GM18502 (cell line): Measurements from ENCODE around the gene ASB4.

Source experiments
- ATAC-seq: cut with Tn5 transposase; IDR thresholded peaks from one replicate; pipeline ENCODE4 v1.9.1; 2021; ENCODE audit warnings: mild to moderate bottlenecking; ENCODE audit not compliant: unreplicated experiment, poor library complexity

Gene ASB4

DNA sequence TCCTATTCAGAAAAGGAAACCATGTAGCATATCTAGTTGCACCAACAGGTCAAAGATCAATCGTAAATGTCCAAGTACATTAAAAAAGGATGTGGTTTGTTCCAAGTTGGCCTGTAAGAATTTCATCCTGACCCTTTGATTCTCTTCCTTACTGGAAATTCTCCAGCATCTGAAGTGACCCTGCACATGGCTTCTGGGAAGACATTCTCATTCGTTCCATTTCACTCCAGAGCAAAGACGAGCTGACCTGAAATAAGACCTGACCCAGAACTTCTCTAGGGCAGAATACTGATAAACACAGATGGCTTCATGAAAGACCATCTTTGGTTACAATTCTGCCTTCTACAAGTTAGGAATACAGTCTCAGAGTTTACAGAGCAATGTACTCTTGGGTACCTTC, 39.8 kb downstream of the ASB4 start:
- no peak for ATAC-seq

DNA sequence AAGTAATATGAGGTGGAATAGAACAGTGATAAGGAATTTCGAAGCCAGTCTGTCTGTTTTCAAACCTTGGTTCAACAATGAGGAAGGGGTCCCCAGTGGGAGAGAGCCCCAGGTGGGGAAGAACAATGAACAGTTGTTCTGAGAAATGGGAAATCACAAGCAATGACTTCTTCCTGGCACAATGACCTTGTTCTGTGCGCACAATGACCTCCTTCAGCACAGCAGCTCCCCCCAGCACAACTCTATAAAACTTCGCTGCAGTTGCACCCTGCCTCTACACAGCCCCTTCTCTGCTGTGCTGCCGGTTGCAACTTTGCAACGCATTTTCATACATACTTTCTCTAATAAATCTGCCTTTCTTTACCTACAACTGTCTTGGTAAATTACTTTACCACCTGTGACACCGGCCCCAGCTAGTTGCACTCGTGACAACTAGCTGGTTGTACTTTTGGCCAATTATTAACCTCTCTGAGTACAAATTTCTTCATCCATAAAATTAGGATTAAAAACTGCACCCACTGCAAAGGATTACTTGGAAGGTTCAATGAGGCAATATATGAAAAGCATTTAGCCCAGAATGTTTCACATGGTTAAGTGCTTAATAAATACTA, 40.5 kb downstream of the ASB4 start:
- no peak for ATAC-seq

DNA sequence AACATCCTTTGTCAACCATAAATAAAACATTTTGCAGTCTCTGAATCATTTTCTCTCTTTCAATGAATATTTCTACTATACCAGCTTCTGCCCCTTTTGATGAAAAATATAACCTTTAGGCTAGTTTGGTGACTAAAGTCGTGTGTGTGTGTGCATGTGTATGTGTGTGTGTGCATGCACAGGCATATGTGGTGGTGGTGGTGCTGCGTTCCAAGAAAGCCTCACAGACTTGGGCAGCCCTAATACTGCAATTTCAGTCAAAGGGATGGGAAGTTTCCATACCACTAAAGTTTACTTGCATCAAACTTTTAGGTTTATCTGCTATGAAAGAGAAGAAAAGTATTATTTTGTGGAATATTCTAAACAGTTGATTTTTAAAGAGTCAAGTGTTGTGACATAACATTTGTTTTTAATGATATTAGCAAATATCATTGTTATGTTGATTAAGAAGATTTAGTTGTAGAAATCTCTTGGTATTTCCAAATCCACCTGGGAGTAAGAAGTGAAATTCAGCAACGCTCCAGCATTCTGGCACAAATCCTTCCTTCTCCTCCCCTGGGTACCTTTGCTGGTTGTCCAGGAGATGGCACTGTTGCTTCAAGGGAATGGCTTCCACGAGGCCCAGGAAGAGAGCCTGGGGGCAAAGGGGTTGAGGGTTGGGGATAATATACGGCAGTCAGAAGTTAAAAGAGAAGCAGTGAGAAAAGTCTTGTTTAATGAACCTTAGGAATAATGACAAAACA, 41.5 kb downstream of the ASB4 start:
- ATAC-seq, result peak; percentile 64

DNA sequence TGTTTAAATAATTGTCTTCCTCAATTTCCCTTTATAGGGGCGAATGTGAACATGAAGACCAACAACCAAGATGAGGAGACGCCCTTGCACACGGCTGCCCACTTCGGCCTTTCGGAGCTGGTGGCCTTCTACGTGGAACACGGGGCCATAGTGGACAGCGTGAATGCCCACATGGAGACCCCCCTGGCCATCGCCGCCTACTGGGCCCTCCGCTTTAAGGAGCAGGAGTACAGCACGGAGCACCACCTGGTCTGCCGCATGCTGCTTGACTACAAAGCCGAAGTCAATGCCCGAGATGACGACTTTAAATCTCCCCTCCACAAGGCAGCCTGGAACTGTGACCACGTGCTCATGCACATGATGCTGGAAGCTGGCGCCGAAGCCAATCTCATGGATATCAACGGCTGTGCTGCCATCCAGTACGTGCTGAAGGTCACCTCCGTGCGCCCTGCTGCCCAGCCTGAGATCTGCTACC, 42.1 kb downstream of the ASB4 start:
- ATAC-seq, result no peak

DNA sequence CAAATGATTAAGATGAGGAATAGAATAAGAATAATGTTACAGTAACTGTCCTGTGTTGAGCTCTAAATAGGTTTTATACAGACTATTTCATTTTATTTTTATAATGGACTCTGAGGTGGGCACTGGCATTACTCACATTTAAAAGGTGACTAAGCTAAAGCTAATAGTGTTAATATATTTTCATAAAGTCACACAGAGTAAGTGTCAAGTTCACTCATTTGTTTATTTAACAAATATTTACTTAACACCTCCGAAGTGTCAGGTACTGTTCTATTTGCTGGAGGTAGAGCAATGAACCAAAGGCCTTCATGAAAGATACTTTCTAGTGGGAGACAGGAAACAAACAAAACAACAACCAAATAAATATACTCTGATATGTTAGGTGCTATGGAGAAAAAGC, 44.0 kb downstream of the ASB4 start:
- no peak for ATAC-seq

DNA sequence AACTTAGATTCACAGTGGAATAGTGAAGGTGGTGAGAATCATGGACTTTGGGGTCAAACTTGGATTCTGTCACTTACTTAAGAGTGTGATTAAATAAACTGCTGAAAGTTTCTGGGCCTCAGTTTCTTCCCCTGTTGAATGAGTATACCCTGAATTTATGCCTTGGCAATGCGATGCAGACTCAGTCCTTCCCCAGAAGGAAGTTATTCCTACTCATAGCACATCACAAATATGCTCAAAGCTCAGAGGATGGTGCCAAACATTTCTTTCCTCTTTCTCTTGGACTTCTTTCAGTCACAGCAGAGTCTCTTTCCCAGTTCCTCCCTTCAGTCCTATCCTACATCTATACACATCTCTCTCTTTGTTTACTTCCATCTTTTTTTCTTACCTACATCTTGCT, 45.1 kb downstream of the ASB4 start:
- ATAC-seq, result no peak

DNA sequence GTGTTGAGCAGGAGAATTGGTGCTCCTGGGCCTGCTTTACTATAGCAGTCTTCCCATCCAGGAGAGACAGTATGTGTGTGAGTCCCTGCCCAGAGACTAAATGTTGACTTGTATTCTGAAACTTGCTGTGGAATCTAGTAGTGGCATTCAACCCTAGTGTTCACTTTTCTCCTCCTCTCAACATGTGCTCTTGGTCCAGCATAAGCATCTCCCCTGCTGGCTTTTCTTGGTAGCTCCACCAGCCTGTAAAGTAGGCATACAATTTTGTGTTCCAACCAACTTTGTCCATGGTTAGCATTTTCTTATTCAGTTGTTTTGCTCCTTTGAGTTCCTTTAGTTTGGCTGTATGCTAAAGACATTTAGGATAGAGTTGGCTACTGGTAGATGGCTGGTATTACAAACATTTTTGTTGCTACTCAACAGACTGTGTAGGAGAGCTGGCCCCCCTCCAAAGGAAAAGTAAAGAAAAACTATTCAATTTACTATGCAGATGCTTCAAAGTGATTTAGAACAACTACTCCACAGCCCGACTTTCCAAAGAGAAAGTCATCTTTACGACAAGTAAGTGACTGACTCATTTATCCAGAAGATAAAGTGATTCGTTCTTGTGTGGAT, 46.0 kb downstream of the ASB4 start:
- ATAC-seq, result no peak

DNA sequence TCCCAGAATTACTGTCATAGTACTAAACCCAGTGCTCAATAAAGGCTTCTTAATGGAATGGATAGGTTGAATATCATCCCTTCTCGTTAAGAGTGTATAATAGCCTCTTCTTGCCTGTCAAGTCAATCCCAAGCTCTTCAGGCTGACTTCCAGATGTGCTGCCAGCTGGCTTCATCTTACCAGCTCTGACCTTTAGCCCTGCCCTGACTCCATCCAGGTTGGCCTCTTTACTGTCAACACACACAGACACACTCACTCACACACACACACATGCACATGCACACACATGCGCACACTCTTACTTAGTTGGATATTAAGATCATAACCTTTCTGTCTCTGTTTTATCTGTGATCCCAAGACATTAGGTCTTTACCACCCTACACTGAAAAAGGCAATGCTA, 49.1 kb downstream of the ASB4 start:
- no peak for ATAC-seq

DNA sequence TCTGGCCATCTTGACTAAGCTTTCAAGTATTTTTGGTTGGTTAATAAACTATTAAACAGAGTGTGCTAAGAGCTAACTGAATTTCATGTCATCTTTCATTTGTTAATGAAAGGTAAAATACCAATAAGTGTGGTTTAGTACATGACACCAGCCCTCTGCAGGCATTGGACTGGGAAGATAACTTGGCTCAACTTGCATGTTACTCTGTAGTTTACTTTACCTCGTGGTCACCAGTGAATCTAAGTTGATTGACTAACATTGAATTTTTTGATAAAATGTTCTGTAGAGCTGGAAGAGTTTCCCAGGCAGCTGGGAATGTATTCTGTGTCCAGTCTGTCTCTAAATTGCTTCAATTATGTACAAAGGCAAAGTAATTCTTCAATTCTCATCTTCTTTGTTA, 49.9 kb downstream of the ASB4 start:
- ATAC-seq, result no peak

DNA sequence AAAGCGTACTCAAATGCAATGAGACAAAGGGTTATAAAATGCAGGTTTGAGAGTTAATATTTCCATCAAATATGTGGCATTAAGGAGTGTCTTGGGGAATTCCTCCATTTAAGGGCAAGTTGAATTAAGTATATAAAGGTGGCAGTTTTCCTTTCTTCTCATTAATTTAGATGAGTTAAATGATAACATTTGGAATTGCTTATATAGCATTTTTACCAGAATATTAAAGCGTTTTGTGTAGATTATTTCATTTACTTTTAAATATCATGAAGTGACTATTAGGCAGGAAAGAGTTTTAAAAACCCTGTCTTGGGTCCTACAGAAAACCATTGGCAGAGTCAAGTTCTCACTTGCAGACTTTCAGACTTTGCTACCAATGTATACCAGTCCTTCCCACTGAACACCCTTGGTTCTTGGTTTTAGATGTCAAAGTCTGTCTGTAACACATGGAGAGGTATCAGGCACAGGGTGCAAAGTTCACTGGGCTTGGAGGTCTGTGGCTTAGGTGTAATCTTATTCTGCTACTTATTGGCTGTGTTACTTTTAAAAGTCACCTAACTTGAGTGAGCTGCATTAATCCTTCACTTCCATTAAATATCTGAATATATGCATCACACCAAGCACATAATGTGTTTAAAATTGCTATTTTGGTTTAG, 51.0 kb downstream of the ASB4 start:
- ATAC-seq, result no peak

DNA sequence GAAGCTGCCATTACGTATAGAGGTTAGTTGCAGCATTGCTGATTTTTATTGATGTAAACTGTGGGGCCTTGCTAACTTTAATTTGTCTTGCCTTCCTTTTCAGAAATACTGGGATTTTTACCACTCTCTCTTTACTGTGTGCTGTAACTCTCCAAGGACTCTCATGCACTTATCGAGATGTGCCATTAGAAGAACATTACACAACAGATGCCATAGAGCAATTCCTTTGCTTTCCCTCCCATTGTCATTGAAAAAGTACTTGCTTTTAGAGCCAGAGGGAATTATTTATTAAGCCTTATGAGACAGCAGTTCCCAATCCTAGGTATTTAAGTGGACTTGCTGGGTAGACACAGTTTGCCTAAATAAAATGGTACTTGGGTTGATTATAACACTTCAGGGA, 51.7 kb downstream of the ASB4 start:
- ATAC-seq, result no peak

DNA sequence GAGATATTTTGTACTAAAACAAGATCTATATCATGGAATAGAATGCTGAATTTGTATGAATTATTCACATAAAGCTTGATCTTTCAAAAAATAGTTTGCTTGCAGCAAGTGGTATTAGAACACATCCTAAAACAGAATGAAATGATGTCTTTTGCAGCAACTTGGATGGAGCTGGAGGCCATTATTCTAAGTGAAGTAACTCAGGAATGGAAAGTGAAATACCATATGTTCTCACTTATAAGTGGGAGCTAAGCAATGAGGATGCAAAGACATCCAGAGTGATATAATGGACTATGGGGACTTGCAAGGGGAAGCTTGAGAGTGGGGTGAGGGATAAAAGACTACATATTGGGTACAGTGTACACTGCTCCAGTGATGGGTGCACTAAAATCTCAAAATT, 53.7 kb downstream of the ASB4 start:
- no peak for ATAC-seq

DNA sequence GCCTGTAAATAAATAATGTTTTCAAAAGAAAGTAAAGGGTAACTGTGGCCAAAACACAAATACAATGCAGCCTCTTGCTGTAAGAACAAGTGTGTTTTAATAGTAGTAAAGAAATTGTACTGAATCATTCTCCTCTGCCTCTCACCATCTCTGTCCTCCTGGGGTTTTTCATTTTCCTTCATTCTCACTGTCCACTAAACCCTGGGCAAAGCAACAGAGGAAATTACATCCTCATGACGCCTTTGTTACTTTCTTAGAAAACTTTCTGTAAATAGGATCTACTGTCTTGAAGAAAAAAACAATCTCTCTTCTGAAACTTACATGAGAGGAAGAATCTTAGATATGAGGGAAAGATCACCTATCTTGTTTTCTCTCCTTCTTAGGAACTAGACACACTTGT, 54.6 kb downstream of the ASB4 start:
- no peak for ATAC-seq

DNA sequence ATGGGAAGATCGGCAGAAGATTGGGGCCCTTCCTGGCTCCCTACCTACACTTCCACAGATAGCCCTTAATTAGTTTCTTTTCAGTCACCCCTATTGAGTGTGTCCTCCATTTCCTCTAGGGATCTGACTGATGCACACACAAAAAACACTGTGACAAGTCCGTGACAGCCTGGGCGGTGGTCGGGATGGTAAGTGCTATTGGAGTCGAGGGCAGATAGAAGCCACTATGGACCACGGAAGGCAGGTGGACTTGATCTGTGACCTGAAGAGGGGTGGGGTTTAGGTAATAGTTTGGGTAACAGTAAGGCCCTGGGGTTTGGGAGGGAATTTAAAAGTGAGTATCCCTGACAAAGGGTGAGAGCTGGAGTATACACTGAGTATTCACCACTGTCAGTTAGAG, 57.6 kb downstream of the ASB4 start:
- ATAC-seq, result no peak

DNA sequence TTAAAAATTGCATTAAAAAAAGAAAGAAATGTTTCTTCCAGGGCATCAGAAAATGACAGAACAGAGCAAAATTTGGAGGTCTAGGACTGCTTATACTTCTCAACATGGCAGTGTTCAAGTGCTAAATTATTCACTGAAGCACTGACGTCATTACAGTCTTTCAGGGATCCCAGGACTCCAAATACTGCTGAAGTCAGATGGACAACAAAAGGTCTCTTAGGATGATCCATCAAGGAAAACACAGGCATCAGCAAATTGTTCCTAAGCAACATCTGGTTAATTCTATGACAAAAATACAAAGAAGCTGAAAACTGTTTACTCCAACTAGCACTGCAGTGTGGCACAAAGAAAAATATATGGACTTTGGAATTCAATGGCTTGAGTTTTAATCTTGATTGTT, 58.4 kb downstream of the ASB4 start:
- no peak for ATAC-seq

DNA sequence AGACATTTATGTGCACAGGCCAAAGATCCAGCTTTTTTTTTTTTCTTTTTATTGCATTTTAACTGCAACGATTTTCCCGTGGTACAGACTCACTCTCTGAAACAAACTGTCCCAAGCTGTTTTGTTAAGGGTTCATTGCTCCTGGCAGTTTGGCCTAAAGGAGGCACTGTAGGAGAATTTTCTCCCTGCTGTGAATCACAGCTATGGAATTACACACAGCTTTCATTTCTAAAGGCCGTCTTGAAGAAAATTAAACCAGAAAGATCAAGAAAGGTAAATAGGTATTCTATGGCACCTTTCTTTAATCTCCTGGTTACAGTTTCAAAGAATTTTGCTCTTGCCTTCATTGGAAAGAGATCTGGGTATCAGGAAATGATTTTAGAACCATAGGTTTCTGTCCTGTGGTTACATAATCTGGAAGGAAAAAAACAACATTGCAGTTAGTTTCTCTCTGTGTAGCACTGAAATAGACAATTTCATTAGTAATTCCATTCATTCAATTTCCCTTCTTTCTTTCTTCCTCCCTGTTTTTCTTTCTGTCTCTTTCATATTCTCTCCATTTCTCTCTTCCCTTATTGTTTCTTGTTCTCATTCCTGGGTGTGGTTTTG, 59.4 kb downstream of the ASB4 start:
- ATAC-seq, result no peak

DNA sequence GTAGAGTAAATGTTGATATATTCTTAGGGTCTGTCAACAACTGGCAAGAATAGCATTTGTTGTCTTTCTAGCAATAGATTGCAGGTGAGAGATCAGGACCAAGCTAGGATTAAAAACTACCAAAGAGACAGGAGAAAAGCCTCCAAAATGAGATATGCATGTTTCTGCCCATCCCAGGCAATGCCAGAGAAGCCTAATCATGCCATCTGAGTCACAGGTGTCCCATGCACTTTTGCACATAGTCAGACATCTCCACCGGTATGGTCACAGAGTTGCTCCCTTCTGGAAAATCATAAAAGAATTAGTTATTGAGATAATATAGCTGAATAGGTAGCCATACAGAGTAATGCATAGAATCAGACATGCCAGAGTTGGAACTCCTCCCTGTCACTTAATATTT, 59.9 kb downstream of the ASB4 start:
- ATAC-seq, result no peak

DNA sequence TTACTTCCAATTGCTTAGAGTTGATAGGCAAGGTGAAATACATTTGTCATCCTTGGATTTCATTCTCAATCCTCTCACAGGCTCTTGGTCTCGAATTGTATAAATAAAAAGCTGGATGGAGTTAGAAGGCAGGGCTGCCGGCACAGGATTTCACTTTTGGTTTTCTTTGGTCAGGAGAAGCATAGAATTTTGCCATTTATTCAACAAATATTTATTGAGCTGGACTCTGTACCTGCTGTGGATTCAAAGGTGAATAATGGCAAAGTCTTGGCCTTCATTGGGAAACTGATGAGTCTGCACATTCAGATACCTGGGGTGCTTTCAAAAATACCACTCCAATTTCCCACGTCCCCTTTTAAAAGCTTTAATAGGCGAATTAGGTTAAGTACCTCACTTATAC, 60.9 kb downstream of the ASB4 start:
- no peak for ATAC-seq

DNA sequence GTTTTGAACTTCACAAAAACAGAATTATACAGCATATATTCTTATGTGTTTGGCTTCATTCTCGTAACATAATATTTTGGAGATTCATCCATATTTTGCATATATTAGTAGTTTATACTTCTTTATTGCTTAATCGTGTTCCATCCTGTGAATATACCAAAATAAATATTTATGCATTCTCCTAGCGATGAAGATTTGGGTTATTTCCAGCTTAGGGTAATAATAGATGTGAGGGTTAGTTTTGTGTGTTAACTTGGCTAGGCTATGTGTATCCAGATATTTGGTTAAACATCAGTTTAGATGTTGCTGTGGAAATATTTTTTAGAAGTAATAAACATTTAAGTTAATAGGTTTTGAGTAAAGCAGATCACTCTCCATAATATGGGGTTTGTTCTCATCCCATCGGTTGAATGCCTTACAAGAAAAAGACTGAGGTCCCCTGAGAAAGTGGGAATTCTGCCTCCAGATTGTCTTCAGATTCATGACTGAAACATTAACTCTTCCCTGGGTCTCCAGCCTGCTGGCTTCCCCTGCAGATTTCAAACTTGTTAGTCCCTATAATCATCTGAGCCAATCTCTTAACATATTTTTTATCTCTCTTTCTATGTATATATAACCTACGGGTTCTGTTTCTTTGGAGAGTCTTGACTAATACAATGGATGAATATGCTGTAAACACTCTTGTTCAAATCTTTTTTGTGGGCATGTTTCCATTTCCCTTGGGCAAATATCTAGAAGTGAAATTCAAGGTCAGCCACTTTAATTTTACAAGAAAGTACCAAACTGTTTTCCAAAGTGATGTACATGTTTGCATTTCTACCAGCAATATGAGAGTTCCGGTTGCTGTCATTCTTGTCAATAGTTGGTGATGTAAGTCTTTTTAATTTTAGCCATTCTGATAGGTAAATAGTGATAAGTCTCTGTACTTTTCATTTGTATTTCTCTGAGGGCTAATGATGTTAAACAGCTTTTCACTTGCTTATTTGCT, 61.9 kb downstream of the ASB4 start:
- ATAC-seq, result no peak
